PC-3 (cell line): ENCODE results near the gene WDR62. TPM values are rescaled to one million over a fixed set of nuclear protein-coding genes. Genes with fewer than 3 reads are reported as not detected.

Experiments used
- ATAC-seq: fragments of 200-7000 bp; cut with Tn5 transposase; 2 replicates; pipeline ENCODE4 v1.9.1; 2020; ENCODE audit warnings: mild to moderate bottlenecking, moderate library complexity
- BruUV-seq: library from RNA; stranded (reverse); fragments of 400-500 nt; replicated peaks from 2 replicates; lab custom pipeline; 2021; lab: Mats Ljungman, UMichigan
- CTCF ChIA-PET: fragments of 300-600 bp; sonication (Branson Sonifier 250); formaldehyde crosslinking; loops from one replicate; lab custom pipeline; 2022; ENCODE audit warnings: antibody characterized with exemption; lab: Charles Lee
- POLR2A ChIA-PET: fragments of 300-600 bp; sonication (Branson Sonifier 250); formaldehyde crosslinking; loops from one replicate; lab custom pipeline; 2022; ENCODE audit warnings: antibody characterized with exemption; ENCODE audit not compliant: unreplicated experiment; lab: Charles Lee
- DNase-seq: peaks from one replicate; pipeline ENCODE4 v3.0.0-alpha.2; 2015
- H2AFZ ChIP-seq: fragments of 300-600 bp; sonication (generic); 2 replicates; pipeline ENCODE4 v1.6.0; 2016; ENCODE audit warnings: antibody characterized with exemption, low read length
- H3F3A ChIP-seq: fragments of 300-600 bp; sonication (generic); one replicate; pipeline ENCODE4 v1.6.0; 2017; ENCODE audit warnings: antibody characterized with exemption, low read length, control low read depth, mild to moderate bottlenecking; ENCODE audit not compliant: unreplicated experiment
- H3K27ac ChIP-seq: fragments of 300-600 bp; sonication (generic); 2 replicates; pipeline ENCODE4 v1.5.1; 2016; ENCODE audit warnings: mild to moderate bottlenecking, low read length
- H3K27me3 ChIP-seq: fragments of 300-600 bp; sonication (generic); 2 replicates; pipeline ENCODE4 v1.6.1; 2016; ENCODE audit warnings: low read length, mixed read lengths
- H3K36me3 ChIP-seq: fragments of 300-600 bp; sonication (generic); 2 replicates; pipeline ENCODE4 v1.6.1; 2016; ENCODE audit warnings: low read depth, mixed run types, low read length, mixed read lengths
- H3K4me1 ChIP-seq: fragments of 300-600 bp; sonication (generic); 2 replicates; pipeline ENCODE4 v1.5.1; 2016; ENCODE audit warnings: low read length; ENCODE audit not compliant: insufficient read depth
- H3K4me2 ChIP-seq: fragments of 300-600 bp; sonication (generic); 2 replicates; pipeline ENCODE4 v1.6.0; 2016; ENCODE audit warnings: low read length
- H3K4me3 ChIP-seq: fragments of 300-600 bp; sonication (generic); 2 replicates; pipeline ENCODE4 v1.5.1; 2016; ENCODE audit warnings: mild to moderate bottlenecking, low read length, mixed read lengths
- H3K79me2 ChIP-seq: fragments of 300-600 bp; sonication (generic); 2 replicates; pipeline ENCODE4 v1.6.1; 2017; ENCODE audit warnings: low read length, mixed read lengths
- H3K9ac ChIP-seq: fragments of 300-600 bp; sonication (generic); 2 replicates; pipeline ENCODE4 v1.6.0; 2016; ENCODE audit warnings: mild to moderate bottlenecking, low read length
- H3K9me2 ChIP-seq: fragments of 300-600 bp; sonication (generic); replicated peaks from 2 replicates; pipeline ENCODE4 v1.6.1; 2016; ENCODE audit warnings: mixed run types, low read length, mixed read lengths
- H3K9me3 ChIP-seq: fragments of 300-600 bp; sonication (generic); 2 replicates; pipeline ENCODE4 v1.6.1; 2016; ENCODE audit warnings: low read length, mixed read lengths
- H4K20me1 ChIP-seq: fragments of 300-600 bp; sonication (generic); 2 replicates; pipeline ENCODE4 v1.6.1; 2016; ENCODE audit warnings: low read length, mixed read lengths
- EZH2 ChIP-seq: fragments of 300-600 bp; sonication (generic); IDR thresholded peaks from one replicate; pipeline ENCODE4 v1.6.1; 2017; ENCODE audit warnings: antibody characterized with exemption, mild to moderate bottlenecking, low read length; ENCODE audit not compliant: unreplicated experiment
- EZH2phosphoT487 ChIP-seq: fragments of 300-600 bp; sonication (generic); IDR thresholded peaks from 2 replicates; pipeline ENCODE4 v1.6.1; 2018; ENCODE audit warnings: mild to moderate bottlenecking, antibody characterized with exemption, low read length, borderline replicate concordance
- intact Hi-C: fragments of 100-400 bp; cut with micrococcal nuclease; formaldehyde crosslinking; loops from 2 replicates; pipeline ENCODE4 v1.9.0; 2023
- total RNA-seq: library from RNA; depleted of rRNA; stranded (reverse); fragments of >200 nt; gene quantifications from 2 replicates; pipeline ENCODE4 v1.2.3, GENCODE V29; 2014
- TF ChIP-seq, protein P1 (sequence below): fragments of 300-600 bp; sonication (generic); conservative IDR thresholded peaks from 2 replicates; pipeline ENCODE4 v1.5.1; 2017; ENCODE audit warnings: antibody characterized with exemption, low read depth, mild to moderate bottlenecking, low read length

The WDR62 gene
- total RNA-seq, 1 experiment from 2014 or later, result 13.9 TPM

DNA sequence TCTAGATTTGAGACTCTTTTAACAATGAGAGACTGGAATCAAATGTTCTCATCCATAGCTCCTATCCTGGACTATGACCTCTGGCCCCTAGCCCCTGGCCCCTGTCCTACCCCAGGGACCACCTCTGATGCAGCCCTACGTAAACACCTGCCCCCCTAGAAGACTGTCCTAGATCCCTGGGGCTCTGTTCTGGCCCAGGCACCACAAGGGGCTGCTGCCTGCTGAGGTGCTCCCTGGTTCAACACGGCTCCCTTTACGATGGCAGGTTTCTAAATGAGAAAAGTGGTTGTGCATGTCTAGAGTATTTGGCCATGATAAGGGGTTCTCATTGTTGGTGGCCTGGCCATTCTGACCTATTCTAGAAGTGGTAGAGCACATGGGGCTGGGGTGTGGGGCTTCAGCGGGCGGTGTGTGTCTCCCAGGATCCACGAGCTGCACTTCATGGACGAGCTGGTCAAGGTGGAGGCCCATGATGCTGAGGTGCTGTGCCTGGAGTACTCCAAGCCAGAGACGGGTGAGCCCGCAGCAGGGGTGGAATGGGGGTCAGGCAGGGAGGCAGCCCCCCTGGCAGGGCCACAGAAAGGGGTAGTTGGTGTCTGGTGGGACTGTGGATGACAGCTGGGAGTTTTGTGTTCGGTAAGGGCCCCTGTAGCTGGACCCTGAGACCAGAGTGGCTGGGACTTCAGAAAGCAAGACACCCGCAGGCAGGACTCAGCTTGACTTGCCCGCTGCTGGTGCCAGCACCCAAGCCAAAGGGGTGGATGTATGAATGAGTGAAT lies 29.7 kb downstream of the WDR62 start:
- H3K9ac ChIP-seq, result no peak overlapping the region
- peaks cover 16% of the 10 kb centered on the region; the same call in 1 of the 2 replicates for H3K36me3 ChIP-seq
- no peak overlapping the region for H3K4me2 ChIP-seq
- intact Hi-C loops, result no loop called here
- ChIA-PET CTCF (no interaction called here), POLR2A (no interaction called here)
- no peaks in the 10 kb centered on the region for H3K79me2 ChIP-seq
- no peak overlapping the region for H3K4me3 ChIP-seq
- H3K9me3 ChIP-seq, result no peaks in the 10 kb centered on the region
- H2AFZ ChIP-seq, result no peak overlapping the region
- no peaks in the 10 kb centered on the region for H3K9me2 ChIP-seq
- DNase-seq (no peak), ATAC-seq (no peak)
- no TSS peak for BruUV-seq
- no peak for TF ChIP-seq EZH2phosphoT487
- no peak for TF ChIP-seq EZH2
- TF ChIP-seq, protein P1, sequence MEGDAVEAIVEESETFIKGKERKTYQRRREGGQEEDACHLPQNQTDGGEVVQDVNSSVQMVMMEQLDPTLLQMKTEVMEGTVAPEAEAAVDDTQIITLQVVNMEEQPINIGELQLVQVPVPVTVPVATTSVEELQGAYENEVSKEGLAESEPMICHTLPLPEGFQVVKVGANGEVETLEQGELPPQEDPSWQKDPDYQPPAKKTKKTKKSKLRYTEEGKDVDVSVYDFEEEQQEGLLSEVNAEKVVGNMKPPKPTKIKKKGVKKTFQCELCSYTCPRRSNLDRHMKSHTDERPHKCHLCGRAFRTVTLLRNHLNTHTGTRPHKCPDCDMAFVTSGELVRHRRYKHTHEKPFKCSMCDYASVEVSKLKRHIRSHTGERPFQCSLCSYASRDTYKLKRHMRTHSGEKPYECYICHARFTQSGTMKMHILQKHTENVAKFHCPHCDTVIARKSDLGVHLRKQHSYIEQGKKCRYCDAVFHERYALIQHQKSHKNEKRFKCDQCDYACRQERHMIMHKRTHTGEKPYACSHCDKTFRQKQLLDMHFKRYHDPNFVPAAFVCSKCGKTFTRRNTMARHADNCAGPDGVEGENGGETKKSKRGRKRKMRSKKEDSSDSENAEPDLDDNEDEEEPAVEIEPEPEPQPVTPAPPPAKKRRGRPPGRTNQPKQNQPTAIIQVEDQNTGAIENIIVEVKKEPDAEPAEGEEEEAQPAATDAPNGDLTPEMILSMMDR, result no peak
- no peaks in the 10 kb centered on the region for H3K4me1 ChIP-seq
- H3K27ac ChIP-seq, result no peak overlapping the region
- no peaks in the 10 kb centered on the region for H3F3A ChIP-seq
- H3K27me3 ChIP-seq, result no peaks in the 10 kb centered on the region
- no peaks in the 10 kb centered on the region for H4K20me1 ChIP-seq

GRCh38 chr19:36086326-36086725 lies 31.6 kb downstream of the WDR62 start:
- no peak overlapping the region for H3K4me3 ChIP-seq
- ChIA-PET CTCF (no interaction called here), POLR2A (no interaction called here)
- no peak for ATAC-seq
- no peak overlapping the region for H3K4me2 ChIP-seq
- BruUV-seq, result no TSS peak
- H3K9me2 ChIP-seq, result no peaks in the 10 kb centered on the region
- intact Hi-C loops, result no loop called here
- TF ChIP-seq, protein P1, result no peak
- TF ChIP-seq EZH2 (no peak), EZH2phosphoT487 (no peak)
- H3K9me3 ChIP-seq, result no peaks in the 10 kb centered on the region
- H2AFZ ChIP-seq, result no peak overlapping the region
- no peaks in the 10 kb centered on the region for H3K79me2 ChIP-seq
- H4K20me1 ChIP-seq, result no peaks in the 10 kb centered on the region
- DNase-seq, result no peak
- peaks cover 14% of the 10 kb centered on the region for H3K36me3 ChIP-seq
- no peak overlapping the region for H3K9ac ChIP-seq
- H3K4me1 ChIP-seq, result no peaks in the 10 kb centered on the region
- no peaks in the 10 kb centered on the region for H3K27me3 ChIP-seq
- no peak overlapping the region for H3K27ac ChIP-seq
- no peaks in the 10 kb centered on the region for H3F3A ChIP-seq

DNA sequence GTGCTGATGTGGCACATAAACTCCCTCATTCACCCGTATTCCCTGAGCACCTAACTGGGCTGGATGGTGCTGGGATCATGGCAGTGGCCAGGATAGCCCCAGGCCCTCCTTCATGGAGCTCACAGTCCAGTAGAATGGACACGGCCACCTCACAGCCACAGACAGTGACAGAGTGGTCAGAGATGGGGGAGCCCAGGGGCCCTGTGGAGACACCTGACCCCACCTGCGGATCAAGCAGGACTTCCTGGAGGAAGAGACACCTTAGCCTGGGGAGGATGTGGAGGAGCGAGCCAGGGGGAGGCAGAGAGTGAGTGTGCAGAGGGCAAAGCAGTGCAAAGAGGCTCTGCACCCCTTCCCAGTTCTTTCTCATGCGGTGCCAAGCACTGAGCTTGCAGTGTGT lies 35.1 kb downstream of the WDR62 start:
- ChIA-PET POLR2A (no interaction called here), CTCF (no interaction called here)
- no peaks in the 10 kb centered on the region for H3K9me2 ChIP-seq
- TF ChIP-seq, protein P1, result no peak
- no peak for TF ChIP-seq EZH2
- no peak for TF ChIP-seq EZH2phosphoT487
- H3K4me2 ChIP-seq, result no peak overlapping the region
- no peak overlapping the region for H3K9ac ChIP-seq
- intact Hi-C loops, result no loop called here
- H4K20me1 ChIP-seq, result no peaks in the 10 kb centered on the region
- no peak for ATAC-seq
- no peaks in the 10 kb centered on the region for H3K9me3 ChIP-seq
- DNase-seq, result no peak
- H3F3A ChIP-seq, result no peaks in the 10 kb centered on the region
- H3K36me3 ChIP-seq, result peaks cover 4% of the 10 kb centered on the region
- no peak overlapping the region for H2AFZ ChIP-seq
- H3K4me3 ChIP-seq, result no peak overlapping the region
- no TSS peak for BruUV-seq
- no peak overlapping the region for H3K27ac ChIP-seq
- no peaks in the 10 kb centered on the region for H3K4me1 ChIP-seq
- H3K27me3 ChIP-seq, result no peaks in the 10 kb centered on the region
- H3K79me2 ChIP-seq, result no peaks in the 10 kb centered on the region
